Ascending aorta (tissue), 2 donors: ENCODE data around the gene PDCD1LG2. TPM values are rescaled to one million over a fixed set of nuclear protein-coding genes. Genes with fewer than 3 reads are reported as not detected.

Source experiments
- DNase-seq, 2 donors: peaks; one replicate each; pipeline ENCODE4 v3.0.0-alpha.2; 2019; ENCODE audit warnings: low spot score in 2 of 2
- H3K27ac ChIP-seq, 2 donors: fragments of 200-600 bp; sonication (generic); one replicate each; pipeline ENCODE4 v1.5.1; 2016 to 2017; ENCODE audit warnings: mild to moderate bottlenecking in 1 of 2
- H3K27me3 ChIP-seq: fragments of 200-600 bp; sonication (generic); one replicate; pipeline ENCODE4 v1.5.1; 2017
- H3K36me3 ChIP-seq, 2 donors: fragments of 200-600 bp; sonication (generic); one replicate each; pipeline ENCODE4 v1.5.1; 2016
- H3K4me1 ChIP-seq, 2 donors: fragments of 200-600 bp; sonication (generic); one replicate each; pipeline ENCODE4 v1.5.1; 2016 to 2017; ENCODE audit warnings: mild to moderate bottlenecking in 1 of 2
- H3K4me3 ChIP-seq, 2 donors: fragments of 200-600 bp; sonication (generic); one replicate each; pipeline ENCODE4 v1.5.1; 2016 to 2017; ENCODE audit warnings: mild to moderate bottlenecking in 1 of 2
- H3K9me3 ChIP-seq, 2 donors: fragments of 200-600 bp; sonication (generic); one replicate each; pipeline ENCODE4 v1.5.1; 2016
- intact Hi-C: fragments of 100-400 bp; cut with DNase I; formaldehyde crosslinking; loops from one replicate; pipeline ENCODE4 v1.15.1; 2023
- total RNA-seq: library from RNA; depleted of rRNA; stranded (reverse); fragments of >200 nt; gene quantifications from one replicate; pipeline ENCODE4 v1.1.0, GENCODE V29; 2016
- TF ChIP-seq, protein P1 (sequence below), 3 experiments: fragments of 200-600 bp in 2 of 3; fragments of 450-650 bp in 1 of 3; sonication (generic) in 2 of 3; IDR thresholded peaks; one replicate each; pipeline ENCODE4 v1.5.1; 2016 to 2019; ENCODE audit warnings: antibody characterized with exemption in 3 of 3, mild to moderate bottlenecking in 1 of 3, moderate library complexity in 1 of 3

PDCD1LG2 gene
- total RNA-seq, 1 donor from 2014 or later = 1.1 TPM

- Histone ChIP-seq H3K9me3 (no peaks in the 10 kb centered on the region), H3K27ac (no peak overlapping the region), H3K27me3 (no peaks in the 10 kb centered on the region), H3K4me1 (no peaks in the 10 kb centered on the region), H3K36me3 (no peaks in the 10 kb centered on the region), H3K4me3 (no peak overlapping the region)
- DNase-seq = no peak
- intact Hi-C loops = no loop called here
- TF ChIP-seq, protein P1, sequence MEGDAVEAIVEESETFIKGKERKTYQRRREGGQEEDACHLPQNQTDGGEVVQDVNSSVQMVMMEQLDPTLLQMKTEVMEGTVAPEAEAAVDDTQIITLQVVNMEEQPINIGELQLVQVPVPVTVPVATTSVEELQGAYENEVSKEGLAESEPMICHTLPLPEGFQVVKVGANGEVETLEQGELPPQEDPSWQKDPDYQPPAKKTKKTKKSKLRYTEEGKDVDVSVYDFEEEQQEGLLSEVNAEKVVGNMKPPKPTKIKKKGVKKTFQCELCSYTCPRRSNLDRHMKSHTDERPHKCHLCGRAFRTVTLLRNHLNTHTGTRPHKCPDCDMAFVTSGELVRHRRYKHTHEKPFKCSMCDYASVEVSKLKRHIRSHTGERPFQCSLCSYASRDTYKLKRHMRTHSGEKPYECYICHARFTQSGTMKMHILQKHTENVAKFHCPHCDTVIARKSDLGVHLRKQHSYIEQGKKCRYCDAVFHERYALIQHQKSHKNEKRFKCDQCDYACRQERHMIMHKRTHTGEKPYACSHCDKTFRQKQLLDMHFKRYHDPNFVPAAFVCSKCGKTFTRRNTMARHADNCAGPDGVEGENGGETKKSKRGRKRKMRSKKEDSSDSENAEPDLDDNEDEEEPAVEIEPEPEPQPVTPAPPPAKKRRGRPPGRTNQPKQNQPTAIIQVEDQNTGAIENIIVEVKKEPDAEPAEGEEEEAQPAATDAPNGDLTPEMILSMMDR (IDR thresholded peaks at IDR 0.05) = no peak
Observed at GRCh38 chr9:5482194-5482593, 28.1 kb upstream of the PDCD1LG2 start.

DNA sequence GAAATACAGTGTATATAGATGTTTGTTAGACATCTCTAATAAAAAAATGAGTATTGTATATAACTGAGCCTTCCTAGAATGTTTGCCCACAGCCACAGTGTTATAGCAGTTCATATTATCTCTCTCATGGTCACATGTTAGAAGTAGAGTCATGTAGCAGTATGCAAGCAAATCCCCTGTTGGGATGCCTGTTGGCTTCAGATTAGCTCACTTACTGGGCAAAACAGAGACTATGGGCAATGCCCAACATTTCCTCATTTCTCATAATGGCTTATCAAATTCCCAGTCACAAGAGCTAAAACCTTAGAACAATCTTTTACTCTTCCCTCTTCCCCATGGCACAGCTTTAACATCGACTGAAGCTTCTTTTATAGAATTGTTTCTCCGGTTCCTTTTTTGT lies 27.0 kb upstream of the PDCD1LG2 start:
- intact Hi-C loops = no loop called here
- H3K4me3 ChIP-seq = no peak overlapping the region
- no peaks in the 10 kb centered on the region for H3K9me3 ChIP-seq
- no peaks in the 10 kb centered on the region for H3K4me1 ChIP-seq
- no peaks in the 10 kb centered on the region for H3K36me3 ChIP-seq
- no peak for DNase-seq
- TF ChIP-seq, protein P1 (IDR thresholded peaks at IDR 0.05) = no peak
- no peak overlapping the region for H3K27ac ChIP-seq
- H3K27me3 ChIP-seq = no peaks in the 10 kb centered on the region

DNA sequence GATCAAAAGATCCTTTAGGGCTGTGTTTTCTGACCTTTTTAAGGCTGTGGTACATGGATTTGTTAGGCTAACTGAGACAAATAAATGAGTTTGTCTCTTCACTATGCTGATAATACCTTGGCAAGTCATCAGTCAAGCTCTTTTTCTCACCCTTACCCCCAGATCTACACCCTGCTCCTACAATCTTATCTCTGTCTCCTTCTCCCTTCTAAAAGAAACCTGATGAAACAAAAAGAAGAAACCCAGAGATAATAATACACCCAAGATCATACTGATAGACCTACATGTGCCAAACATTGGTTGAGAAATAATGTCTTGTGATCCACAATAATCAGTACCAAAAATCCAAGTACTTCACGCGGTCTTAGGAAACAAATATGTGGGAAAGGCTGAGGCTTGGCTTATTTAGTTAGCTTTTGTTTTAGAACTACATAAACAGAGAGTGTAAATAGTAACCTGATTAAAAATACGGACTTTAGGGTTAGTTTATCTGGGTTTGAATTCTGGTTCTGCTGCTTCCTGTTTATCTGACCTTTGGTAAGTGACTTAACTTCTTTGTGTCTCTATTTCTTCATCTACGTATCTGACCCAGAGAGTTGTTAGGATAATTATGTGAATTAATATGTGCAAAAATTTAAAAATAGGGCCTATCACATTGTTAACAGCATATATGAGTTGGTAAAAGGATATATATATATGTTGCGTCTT lies 24.8 kb upstream of the PDCD1LG2 start:
- no peaks in the 10 kb centered on the region for H3K36me3 ChIP-seq
- TF ChIP-seq, protein P1 (IDR thresholded peaks at IDR 0.05) = no peak
- intact Hi-C loops = no loop called here
- no peaks in the 10 kb centered on the region for H3K9me3 ChIP-seq
- no peaks in the 10 kb centered on the region for H3K4me1 ChIP-seq
- DNase-seq = no peak
- H3K4me3 ChIP-seq = no peak overlapping the region
- no peak overlapping the region for H3K27ac ChIP-seq
- no peaks in the 10 kb centered on the region for H3K27me3 ChIP-seq

GRCh38 chr9:5486988-5487387 lies 23.3 kb upstream of the PDCD1LG2 start:
- no peak for DNase-seq
- Histone ChIP-seq H3K27ac (no peak overlapping the region), H3K36me3 (no peaks in the 10 kb centered on the region), H3K4me1 (no peaks in the 10 kb centered on the region), H3K9me3 (no peaks in the 10 kb centered on the region), H3K27me3 (no peaks in the 10 kb centered on the region), H3K4me3 (no peak overlapping the region)
- TF ChIP-seq, protein P1 (IDR thresholded peaks at IDR 0.05) = no peak
- intact Hi-C loops = no loop called here

DNA sequence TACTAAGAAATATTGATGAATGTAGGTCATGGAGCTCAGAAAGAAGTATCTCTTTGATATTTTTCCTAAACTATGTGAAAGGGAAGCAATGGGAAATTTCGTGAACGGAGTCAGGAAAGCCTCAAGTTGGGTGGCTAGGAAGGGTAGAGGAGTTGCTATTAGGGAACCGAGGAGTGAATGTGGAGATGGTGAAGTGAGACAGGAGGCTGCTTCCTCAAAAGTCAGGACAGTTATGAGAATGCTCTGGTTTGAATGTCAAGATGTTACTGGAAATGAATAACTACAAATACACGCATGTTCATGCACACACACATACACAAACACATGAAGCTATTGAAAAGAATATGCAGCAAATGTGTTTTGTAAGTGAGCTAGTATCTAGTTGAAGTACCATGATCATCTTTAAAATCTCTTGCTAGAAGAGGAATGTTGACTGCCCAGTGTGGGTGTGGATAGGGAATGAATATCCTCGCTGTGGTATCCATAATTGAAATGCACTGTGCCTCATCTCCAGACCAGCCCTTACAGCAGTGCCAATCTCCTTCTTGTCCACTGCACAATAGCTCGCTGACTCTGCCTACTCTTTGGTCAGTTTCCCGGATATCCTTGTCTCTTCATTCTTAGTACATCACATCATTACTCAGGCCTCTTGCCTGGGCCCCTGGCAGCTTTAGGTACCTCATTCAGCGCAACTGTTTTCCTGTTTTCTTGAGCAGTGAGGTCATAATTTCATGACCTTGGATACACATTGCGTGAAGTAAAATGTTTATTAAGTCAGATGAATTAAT lies 21.9 kb upstream of the PDCD1LG2 start:
- Histone ChIP-seq H3K27me3 (no peaks in the 10 kb centered on the region), H3K4me3 (no peak overlapping the region), H3K9me3 (no peaks in the 10 kb centered on the region), H3K27ac (no peak overlapping the region), H3K4me1 (no peaks in the 10 kb centered on the region), H3K36me3 (no peaks in the 10 kb centered on the region)
- intact Hi-C loops = no loop called here
- TF ChIP-seq, protein P1 (IDR thresholded peaks at IDR 0.05) = no peak
- no peak for DNase-seq
